Measurements from ENCODE around the gene STX11. TPM values are rescaled to one million over a fixed set of nuclear protein-coding genes. Genes with fewer than 3 reads are reported as not detected.

Gene STX11
- total RNA-seq, 1 donor from 2014 or later: 26.4 TPM

DNA sequence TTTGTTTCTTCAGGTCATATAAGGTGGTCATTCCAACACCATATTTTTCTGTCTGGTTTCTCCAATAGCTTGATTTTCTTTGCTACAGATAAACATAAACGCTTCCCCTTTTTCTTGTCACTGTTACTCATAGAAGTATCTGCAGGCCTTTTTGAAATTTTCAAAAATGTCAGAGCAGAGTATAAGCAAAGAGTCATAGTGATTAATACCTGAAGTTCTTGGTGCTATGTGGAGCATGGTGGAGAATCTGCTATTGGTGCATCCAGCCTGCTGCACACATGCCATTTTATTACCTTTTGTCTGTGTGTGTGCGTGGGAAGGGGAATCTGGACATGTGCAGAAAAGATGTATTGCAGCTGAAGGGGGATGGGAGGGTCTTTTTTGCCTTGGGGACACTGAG lies 19.7 kb downstream of the STX11 start:
- Mint-ChIP-seq H3K9me3 (no peaks in the 10 kb centered on the region), H3K27me3 (no peaks in the 10 kb centered on the region), H3K36me3 (ENCODE audit: low read depth) (peaks cover 42% of the 10 kb centered on the region), H3K27ac (no peak overlapping the region), H3K4me3 (no peak overlapping the region), H3K4me1 (peaks cover 3% of the 10 kb centered on the region)
- TF ChIP-seq, protein P1, sequence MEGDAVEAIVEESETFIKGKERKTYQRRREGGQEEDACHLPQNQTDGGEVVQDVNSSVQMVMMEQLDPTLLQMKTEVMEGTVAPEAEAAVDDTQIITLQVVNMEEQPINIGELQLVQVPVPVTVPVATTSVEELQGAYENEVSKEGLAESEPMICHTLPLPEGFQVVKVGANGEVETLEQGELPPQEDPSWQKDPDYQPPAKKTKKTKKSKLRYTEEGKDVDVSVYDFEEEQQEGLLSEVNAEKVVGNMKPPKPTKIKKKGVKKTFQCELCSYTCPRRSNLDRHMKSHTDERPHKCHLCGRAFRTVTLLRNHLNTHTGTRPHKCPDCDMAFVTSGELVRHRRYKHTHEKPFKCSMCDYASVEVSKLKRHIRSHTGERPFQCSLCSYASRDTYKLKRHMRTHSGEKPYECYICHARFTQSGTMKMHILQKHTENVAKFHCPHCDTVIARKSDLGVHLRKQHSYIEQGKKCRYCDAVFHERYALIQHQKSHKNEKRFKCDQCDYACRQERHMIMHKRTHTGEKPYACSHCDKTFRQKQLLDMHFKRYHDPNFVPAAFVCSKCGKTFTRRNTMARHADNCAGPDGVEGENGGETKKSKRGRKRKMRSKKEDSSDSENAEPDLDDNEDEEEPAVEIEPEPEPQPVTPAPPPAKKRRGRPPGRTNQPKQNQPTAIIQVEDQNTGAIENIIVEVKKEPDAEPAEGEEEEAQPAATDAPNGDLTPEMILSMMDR (IDR thresholded peaks at IDR 0.05): no peak
- intact Hi-C loops (cut with micrococcal nuclease): no loop called here
- ChIA-PET POLR2A (interaction anchor here (0.6 kb wide), 1 partner anchor 297 kb away, joined by 6 read pairs; no protein-coding TSS in a partner anchor), CTCF (no interaction called here)
- no peak for ATAC-seq (ENCODE audit: low read depth)
- no peak for DNase-seq

DNA sequence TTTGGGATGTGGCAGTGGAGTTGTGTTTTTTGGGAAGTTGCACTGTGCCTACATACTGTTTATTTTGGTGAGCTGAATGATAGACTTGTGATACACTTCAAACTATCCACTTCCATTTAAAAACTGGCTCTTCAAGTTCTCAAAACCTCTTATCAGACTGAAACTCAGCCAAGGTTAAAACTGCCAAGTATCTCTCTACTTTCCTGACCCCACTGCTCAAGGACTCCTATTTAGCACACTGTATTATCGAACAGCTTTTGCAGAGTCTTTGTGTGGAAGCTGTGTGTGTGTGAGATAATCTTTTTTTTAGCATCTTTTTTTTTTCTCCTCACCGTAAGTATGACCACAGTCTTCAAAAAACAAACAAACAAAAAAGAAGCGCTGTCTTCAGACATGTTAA lies 21.1 kb downstream of the STX11 start:
- ATAC-seq (ENCODE audit: low read depth) (no peak), DNase-seq (no peak)
- no peak overlapping the region for H3K27ac Mint-ChIP-seq
- H3K9me3 Mint-ChIP-seq: no peaks in the 10 kb centered on the region
- ChIA-PET POLR2A (no interaction called here), CTCF (interaction anchor here (1.2 kb wide), 1 partner anchor 46 kb away, joined by 3 read pairs; no protein-coding TSS in a partner anchor)
- H3K4me3 Mint-ChIP-seq: no peak overlapping the region
- intact Hi-C loops (cut with micrococcal nuclease): no loop called here
- no peaks in the 10 kb centered on the region for H3K27me3 Mint-ChIP-seq
- TF ChIP-seq, protein P1 (IDR thresholded peaks at IDR 0.05): no peak
- peaks cover 48% of the 10 kb centered on the region for H3K36me3 Mint-ChIP-seq (ENCODE audit: low read depth)
- peaks cover 3% of the 10 kb centered on the region for H3K4me1 Mint-ChIP-seq

DNA sequence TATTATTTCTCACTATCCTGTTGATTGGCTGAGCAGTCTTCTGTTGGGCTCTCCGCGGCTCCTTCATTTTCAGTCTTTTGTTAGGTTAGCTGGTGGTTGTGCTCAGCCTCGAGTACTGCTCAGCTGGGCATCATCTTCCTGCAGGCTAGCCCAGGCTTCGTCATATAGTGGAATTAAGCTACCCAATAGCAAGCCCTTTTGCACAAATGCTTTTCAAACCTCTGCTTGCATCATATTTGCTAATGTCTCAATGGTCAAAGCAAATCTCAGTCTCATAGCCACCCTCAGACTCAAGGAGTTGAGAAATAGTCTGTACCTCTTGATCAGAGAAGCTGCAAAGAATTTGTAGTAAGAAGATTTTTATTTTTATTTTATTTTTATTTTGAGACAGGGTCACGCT lies 23.7 kb downstream of the STX11 start:
- intact Hi-C loops (cut with micrococcal nuclease): no loop called here
- no peaks in the 10 kb centered on the region for H3K9me3 Mint-ChIP-seq
- H3K4me1 Mint-ChIP-seq: peaks cover 10% of the 10 kb centered on the region
- ATAC-seq (ENCODE audit: low read depth): no peak
- DNase-seq: no peak
- ChIA-PET POLR2A (no interaction called here), CTCF (no interaction called here)
- no peak overlapping the region for H3K4me3 Mint-ChIP-seq
- H3K27ac Mint-ChIP-seq: no peak overlapping the region
- no peaks in the 10 kb centered on the region for H3K27me3 Mint-ChIP-seq
- TF ChIP-seq, protein P1 (IDR thresholded peaks at IDR 0.05): no peak
- peaks cover 44% of the 10 kb centered on the region for H3K36me3 Mint-ChIP-seq (ENCODE audit: low read depth)

DNA sequence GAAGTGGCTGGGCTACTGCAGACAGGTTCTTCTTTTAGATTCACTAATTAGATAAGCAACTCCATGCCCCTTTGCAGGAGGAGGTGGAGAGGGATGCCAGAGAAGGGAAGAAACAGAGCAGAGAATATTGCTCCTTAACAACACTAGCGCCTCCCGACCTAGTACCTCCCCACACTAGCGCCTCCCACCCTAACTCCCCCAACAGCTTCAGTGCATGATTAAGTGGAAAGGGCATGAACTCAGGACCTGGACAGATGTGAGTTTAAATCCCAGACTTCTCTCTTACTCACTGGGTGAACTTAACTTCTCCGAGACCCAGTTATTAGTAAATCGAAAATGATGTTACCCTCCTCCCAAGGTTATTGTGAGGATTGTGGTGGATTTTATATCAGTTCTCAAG lies 25.7 kb downstream of the STX11 start:
- H3K27ac Mint-ChIP-seq: no peak overlapping the region
- H3K27me3 Mint-ChIP-seq: no peaks in the 10 kb centered on the region
- ChIA-PET POLR2A (no interaction called here), CTCF (no interaction called here)
- H3K4me1 Mint-ChIP-seq: peaks cover 28% of the 10 kb centered on the region
- no peak overlapping the region for H3K4me3 Mint-ChIP-seq
- no peaks in the 10 kb centered on the region for H3K9me3 Mint-ChIP-seq
- intact Hi-C loops (cut with micrococcal nuclease): no loop called here
- ATAC-seq (ENCODE audit: low read depth) (no peak), DNase-seq (no peak)
- TF ChIP-seq, protein P1 (IDR thresholded peaks at IDR 0.05): no peak
- peaks cover 34% of the 10 kb centered on the region for H3K36me3 Mint-ChIP-seq (ENCODE audit: low read depth)

DNA sequence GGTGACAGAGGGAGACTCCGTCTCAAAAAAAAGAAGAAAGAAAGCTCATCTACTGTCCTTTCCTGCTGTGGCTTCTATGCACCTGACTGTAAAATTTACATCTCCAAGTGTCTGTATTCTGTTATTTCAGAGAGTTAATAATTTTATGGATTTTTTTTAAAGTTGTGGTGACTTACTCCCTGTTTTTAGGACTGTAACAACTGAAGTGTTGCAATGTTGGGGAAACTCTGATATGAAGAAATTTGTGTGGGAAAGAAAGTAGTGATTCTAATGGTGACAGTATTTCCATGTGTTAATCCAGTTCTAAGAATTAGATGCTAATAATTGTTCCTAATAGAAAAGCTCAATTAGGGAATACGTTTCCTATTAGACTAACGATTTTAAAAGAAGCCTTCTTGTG lies 27.4 kb downstream of the STX11 start:
- Mint-ChIP-seq H3K27ac (no peak overlapping the region), H3K36me3 (ENCODE audit: low read depth) (peaks cover 29% of the 10 kb centered on the region), H3K4me3 (no peak overlapping the region), H3K27me3 (no peaks in the 10 kb centered on the region), H3K9me3 (no peaks in the 10 kb centered on the region), H3K4me1 (peaks cover 31% of the 10 kb centered on the region)
- DNase-seq (no peak), ATAC-seq (ENCODE audit: low read depth) (no peak)
- intact Hi-C loops (cut with micrococcal nuclease): no loop called here
- TF ChIP-seq, protein P1 (IDR thresholded peaks at IDR 0.05): no peak
- ChIA-PET POLR2A (no interaction called here), CTCF (no interaction called here)

All from activated B cell treated with CpG ODN at 0.5 μM for 24 hours (primary cell).